GM12874 (cell line): ENCODE results near the gene GRK1.

Experiments
- TF ChIP-seq, protein P1 (sequence below): IDR thresholded peaks from 2 replicates; pipeline ENCODE4 v1.5.1; 2011; ENCODE audit warnings: low read depth, mild to moderate bottlenecking, control low read depth, low read length, moderate library complexity; ENCODE audit not compliant: insufficient read depth

Gene GRK1

DNA sequence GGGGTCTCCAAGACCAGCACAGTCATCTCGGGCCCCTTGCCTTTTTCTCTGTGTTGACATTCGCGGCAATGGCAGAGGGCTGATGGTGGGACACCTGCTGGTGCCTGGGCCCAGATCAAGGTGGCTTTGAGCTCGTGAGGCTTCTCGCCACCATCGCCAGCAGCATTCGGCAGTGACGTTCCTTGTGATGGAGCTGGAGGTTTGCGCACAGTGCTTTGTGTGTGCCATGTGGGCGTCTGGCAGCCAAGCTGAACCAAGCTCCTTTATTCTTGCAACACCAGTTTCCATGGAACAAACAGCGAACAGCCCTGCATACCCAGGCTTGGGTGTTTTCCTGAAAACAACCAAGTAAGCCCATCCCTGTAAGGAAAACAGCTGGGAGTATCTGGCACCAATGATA is 82.9 kb downstream of the GRK1 start:
- TF ChIP-seq, protein P1, sequence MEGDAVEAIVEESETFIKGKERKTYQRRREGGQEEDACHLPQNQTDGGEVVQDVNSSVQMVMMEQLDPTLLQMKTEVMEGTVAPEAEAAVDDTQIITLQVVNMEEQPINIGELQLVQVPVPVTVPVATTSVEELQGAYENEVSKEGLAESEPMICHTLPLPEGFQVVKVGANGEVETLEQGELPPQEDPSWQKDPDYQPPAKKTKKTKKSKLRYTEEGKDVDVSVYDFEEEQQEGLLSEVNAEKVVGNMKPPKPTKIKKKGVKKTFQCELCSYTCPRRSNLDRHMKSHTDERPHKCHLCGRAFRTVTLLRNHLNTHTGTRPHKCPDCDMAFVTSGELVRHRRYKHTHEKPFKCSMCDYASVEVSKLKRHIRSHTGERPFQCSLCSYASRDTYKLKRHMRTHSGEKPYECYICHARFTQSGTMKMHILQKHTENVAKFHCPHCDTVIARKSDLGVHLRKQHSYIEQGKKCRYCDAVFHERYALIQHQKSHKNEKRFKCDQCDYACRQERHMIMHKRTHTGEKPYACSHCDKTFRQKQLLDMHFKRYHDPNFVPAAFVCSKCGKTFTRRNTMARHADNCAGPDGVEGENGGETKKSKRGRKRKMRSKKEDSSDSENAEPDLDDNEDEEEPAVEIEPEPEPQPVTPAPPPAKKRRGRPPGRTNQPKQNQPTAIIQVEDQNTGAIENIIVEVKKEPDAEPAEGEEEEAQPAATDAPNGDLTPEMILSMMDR = no peak

DNA sequence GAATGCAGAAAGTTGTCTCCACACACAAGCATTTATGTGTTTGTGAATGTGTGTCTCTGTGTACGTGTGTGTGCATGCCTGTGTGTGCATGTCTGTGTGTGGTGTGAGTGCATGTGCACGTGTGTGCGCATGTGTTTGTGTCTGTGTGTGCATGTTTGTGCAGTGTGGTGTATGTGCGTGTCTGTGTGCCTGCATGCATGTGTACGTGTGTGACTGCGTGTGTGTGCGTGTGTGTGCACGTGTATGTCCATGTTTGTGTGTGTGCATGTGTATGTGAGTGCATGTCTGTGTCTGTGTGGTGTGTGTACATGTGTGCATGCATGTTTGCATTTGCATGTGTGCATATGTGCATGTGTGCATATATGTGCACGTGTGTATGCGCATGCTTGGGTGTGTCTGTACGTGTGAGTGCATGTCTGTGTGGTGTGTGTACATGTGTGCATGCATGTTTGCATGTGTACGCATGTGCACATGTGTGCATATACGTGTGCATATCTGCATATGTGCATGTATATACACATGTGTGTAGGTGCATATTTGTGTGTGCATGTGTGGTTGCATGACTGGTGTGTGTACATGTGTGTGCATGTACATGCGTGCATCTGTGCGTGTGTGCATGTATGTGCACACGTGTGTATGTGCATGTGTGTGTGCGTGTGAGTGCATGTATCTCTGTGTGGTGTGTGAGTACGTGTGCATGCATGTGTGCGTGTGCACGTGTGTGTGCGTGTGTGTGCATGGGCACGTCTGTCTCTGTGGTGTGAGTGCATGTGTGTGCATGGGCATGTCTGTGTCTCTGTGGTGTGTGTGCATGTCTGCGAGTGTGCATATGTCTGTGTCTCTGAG is 83.8 kb downstream of the GRK1 start:
- TF ChIP-seq, protein P1 = no peak

DNA sequence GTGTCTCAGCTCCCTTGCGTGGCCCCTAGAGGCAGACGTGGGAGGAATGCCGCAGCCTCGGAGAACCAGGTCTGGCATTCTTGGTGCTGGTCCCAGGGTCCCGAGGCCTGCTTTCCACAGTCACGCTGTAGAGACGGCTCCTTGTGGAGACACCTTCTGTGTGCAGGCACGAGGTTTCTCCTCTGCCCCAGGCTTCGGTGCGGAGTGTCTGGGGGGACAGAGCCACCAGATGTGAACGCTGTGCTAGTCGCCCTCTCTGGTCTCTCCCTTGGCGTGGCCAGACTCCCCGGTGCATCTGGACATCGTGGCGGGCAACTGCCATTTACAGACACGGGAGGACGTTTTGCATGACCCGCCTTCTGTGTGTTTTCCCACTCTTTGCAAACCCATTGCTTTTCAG is 84.5 kb downstream of the GRK1 start:
- TF ChIP-seq, protein P1 = no peak

DNA sequence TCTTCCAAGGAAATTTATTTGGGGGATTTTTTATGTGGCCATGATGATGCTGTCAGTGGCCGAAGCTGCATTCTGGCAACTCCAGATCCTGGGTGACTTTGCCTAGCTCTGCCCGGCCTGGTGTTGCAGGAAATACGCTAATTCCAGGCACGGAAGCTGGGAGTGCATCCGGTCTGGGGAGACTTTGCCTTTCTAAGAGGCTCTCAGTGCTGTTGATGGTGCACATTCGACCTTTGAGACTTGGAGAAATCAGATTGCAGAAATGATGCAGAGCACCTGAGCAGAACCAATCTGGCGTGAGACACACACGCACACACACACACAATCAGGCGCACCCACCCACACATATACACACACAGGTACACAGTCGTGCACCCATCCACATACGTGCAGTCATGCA is 86.2 kb downstream of the GRK1 start:
- TF ChIP-seq, protein P1 = no peak

DNA sequence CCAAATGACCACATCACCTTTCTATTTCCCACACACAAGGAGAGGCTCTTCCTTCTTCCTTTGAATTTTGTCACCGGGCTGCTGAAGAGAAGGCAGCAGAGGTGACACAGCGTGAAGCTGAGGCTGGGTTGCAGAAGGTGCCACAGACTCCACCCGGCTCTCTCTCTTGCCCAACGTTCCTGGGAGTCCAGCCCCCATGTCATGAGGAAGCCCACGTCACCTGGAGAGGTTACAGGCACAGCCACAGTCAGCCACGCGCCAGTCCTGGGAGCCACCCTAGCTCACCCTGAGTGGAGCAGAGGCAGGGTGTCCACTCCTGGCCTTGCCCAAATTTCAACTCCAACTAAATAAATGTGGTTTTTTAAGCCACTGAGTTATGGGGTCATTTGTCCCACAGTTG is 87.2 kb downstream of the GRK1 start:
- TF ChIP-seq, protein P1 = no peak

DNA sequence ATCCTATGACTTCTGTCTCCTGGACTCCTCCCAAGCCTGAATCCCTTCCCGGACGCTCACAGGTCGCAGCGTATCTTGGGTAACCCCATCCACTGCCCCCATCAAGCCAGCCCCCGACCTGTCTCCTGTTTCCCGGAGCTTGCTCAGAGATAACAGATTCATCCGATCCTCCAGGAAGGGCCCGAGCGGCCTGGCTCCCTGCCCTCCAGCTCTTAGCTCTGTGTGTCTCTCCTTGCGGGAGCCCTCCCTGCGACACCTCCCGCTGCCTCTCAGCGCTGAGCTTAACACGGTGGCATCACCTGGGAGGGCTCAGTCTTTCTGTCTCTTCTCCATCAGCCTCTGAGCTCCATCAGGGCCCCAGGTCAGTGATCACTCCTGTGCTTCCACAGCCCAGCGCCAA is 87.7 kb downstream of the GRK1 start:
- TF ChIP-seq, protein P1 = no peak

DNA sequence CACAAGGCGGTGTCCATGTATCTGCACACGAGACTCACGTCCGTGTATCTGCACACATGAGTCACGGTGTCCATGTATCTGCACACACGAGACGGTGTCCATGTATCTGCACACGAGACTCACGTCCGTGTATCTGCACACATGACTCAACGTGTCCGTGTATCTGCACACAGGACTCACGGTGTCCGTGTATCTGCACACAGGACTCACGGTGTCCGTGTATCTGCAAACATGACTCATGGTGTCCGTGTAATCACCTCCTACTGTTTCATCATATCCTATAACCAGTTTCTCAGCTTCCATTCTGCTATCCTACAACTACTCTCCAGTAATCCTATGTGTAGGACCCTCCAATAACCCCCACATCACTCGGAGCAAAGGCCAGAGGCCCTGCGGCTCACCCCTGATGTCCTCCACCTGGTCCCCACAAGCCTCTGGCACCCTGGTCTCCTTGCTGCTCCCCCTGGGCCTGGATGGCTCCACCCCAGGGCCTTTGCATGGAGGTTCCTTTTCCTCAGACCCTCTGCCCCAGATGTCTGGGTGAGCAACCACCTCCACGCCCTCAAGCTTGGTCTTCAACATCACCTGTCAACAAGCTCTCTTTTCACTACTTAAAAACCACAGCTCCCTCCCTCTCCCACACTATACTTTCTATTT is 89.5 kb downstream of the GRK1 start:
- TF ChIP-seq, protein P1 = no peak
